ENCODE measurements around the gene NBEA.

- TF ChIP-seq SUZ12 (IDR thresholded peaks at IDR 0.05; ENCODE audit: extremely low read depth, insufficient read depth, insufficient read length) (no peak), YY1 (IDR thresholded peaks at IDR 0.05; ENCODE audit: insufficient read depth, insufficient read length) (no peak)
Measured at GRCh38 chr13:35664747-35665146, 722.7 kb downstream of the NBEA start.

All from NT2/D1 (cell line).